Kidney glomerular epithelial cell (primary cell): ENCODE data around the gene FASTKD1.
"Not testable (repeated sequence)": the region's sequence is repeated elsewhere in the genome, so short reads cannot be mapped to it uniquely, and the experiment has no call there.

Experiments used
- DNase-seq: peaks from one replicate; lab custom pipeline; 2025; lab: John Stamatoyannopoulos, UW

The FASTKD1 gene, protein sequence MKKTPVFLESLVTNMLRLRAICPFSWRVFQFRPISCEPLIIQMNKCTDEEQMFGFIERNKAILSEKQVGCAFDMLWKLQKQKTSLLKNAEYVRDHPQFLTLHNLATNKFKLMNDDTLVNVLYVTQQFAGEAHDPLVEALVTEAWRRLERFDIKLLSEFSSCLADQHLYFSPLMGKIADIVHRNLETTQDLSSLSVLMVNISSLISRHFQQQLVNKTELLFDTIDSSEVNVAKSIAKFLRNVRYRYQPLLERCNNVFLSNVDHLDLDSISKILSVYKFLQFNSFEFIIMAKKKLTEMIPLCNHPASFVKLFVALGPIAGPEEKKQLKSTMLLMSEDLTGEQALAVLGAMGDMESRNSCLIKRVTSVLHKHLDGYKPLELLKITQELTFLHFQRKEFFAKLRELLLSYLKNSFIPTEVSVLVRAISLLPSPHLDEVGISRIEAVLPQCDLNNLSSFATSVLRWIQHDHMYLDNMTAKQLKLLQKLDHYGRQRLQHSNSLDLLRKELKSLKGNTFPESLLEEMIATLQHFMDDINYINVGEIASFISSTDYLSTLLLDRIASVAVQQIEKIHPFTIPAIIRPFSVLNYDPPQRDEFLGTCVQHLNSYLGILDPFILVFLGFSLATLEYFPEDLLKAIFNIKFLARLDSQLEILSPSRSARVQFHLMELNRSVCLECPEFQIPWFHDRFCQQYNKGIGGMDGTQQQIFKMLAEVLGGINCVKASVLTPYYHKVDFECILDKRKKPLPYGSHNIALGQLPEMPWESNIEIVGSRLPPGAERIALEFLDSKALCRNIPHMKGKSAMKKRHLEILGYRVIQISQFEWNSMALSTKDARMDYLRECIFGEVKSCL

DNA sequence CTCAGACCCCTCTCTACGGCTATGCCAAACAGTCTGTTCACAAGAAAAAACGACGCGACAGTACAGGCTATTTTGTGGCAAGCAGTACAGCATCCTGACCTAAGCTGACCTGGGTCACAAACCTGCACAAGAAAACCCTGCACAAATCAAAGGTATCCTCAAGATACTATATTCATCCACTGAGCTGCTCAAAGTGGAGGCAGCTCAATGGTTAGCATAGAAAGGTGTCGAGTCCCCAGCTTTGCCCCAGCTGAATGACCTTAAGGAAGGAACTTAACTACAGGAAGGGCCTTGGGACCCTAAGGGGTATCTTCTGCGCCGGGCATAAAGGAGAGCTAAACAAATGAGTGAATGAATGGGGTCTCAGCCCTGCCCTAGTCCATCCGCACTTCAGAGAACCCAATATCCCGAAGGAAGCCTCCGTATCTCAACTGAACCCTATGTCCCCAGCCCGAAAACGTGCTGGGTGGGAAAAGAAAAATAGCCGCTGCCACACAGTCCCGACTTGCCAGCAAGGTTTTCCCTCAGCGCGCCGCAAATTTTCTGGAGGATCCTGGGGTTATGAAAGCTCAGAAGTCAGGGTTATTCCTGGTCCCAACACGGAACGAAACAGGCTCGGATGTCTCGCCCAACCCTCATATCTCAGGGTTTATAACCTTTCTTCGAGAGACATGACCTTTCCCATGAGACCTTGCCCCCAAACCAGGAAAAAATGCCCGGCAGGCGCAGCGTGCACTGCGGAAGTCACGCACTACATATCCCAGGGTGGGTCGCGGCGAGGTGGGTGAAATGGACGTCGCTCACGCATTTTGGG is at the start of gene FASTKD1:
TSS of gene FASTKD1 (minus strand) at position 706 of the 814 bp plus-strand sequence. CDS start 1,836 bp downstream, outside the sequence.
- DNase-seq = peak; percentile 91

DNA sequence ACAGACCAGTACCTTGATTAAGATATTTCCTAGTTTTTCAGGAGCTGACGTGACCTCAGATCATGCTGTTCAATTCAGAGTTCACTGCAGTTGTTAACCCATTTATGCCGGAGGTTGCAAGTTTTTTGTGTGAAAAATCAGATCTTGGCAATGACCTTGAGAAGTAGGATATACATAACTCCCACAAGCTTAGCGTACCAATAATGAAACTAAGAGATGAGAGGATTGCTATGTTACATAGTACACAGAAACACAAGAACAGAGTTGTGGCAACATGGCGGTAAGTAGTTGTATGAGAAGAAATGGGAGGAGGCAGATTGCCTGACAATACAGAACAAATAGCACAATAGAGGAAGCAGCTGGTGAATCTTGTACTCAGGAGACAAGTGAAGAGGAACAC is 49.6 kb upstream of the FASTKD1 start:
- no peak for DNase-seq

- DNase-seq = no peak
Measured at GRCh38 chr2:169620509-169620908, 46.8 kb upstream of the FASTKD1 start.

- no peak for DNase-seq
Measured at GRCh38 chr2:169619946-169620345, 46.3 kb upstream of the FASTKD1 start.

DNA sequence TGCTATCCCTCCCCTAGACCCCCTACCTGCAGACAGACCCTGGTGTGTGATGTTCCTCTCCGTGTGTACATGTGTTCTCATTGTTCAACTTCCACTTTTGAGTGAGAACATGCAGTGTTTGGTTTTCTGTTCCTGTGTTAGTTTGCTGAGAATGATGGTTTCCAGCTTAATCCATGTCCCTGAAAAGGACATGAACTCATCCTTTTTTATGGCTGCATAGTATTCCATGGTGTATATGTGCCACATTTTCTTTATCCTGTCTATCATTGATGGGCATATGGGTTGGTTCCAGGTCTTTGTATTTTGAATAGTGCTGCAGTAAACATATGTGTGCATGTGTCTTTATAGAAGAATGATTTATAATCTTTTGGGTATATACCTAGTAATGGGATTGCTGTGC is 42.3 kb upstream of the FASTKD1 start:
- not testable (repeated sequence) for DNase-seq

DNA sequence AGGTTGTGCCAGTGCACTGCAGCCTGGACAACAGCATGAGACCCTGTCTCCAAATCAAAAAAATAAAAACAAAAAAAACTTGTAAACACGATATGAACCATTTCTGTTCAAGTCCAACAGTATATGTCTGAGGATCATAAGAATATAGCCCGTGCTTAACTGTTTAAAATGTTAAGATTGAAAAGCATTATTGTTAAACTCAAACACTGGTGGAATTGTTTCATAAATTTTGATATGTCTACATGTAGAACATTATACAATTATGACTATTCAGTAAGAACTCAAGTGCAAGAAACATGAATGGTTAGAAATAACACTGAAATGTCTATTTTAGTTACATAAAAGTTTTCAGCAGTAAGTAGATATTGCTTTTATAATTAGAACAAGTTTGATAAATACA is 40.2 kb upstream of the FASTKD1 start:
- DNase-seq = no peak

- DNase-seq = no peak
Measured at GRCh38 chr2:169609264-169609663, 35.6 kb upstream of the FASTKD1 start.

DNA sequence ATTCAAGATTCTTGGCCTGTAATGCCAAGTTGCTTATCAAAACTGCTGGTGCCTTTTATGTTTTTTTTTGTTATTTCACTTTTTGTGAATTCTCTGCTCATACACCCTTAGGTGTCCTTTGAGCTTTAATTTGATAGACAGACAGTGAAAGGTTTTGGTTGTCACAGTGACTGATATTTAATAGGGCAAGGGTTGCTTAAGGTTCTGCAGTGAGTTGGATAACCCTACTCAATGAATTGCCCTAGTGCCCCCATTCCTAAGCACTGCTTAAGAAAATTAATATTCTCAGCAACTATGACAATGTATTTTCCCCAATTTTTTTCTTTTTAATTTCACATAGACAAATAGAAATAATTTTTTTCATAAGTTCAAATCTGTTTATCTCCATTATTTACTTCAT is 25.9 kb upstream of the FASTKD1 start:
- DNase-seq = no peak

GRCh38 chr2:169598982-169599381 is 25.3 kb upstream of the FASTKD1 start:
- DNase-seq = no peak

DNA sequence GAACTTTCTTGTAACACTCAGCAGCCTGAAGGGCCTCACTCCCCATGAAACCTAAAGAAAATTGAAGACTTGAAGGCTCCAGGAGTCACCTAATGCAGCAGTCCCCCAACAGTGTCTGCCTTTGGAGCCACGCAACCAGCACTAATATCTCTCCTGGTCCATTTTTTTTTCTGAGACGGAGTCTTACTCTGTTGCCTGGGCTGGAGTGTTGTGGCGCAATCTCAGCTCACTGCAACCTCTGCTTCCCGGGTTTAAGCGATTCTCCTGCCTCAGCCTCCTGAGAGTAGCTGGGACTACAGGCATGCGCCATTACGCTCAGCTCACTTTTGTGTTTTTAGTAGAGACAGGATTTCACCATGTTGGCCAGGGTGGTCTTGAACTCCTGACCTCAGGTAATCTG is 22.9 kb upstream of the FASTKD1 start:
- not testable (repeated sequence) for DNase-seq

DNA sequence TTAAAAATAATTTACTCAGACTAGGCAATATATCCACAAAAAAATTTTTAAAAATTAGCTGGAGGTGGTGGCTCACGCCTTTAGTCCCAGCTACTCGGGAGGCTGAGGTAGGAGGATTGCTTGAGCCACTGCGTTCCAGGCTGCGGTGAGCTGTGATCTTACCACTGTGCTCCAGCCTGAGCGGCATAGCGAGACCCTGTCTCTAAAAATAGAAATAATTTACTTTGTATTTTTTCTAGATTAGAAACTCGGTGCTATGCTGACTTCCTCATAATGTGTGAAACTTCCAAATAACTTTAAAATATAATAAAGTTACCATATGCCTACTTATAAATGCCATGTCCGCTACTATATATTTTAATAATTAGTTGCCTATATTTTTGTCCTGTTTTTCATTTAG is 17.1 kb upstream of the FASTKD1 start:
- DNase-seq = no peak

GRCh38 chr2:169585673-169586072 is 12.0 kb upstream of the FASTKD1 start:
- DNase-seq = no peak

DNA sequence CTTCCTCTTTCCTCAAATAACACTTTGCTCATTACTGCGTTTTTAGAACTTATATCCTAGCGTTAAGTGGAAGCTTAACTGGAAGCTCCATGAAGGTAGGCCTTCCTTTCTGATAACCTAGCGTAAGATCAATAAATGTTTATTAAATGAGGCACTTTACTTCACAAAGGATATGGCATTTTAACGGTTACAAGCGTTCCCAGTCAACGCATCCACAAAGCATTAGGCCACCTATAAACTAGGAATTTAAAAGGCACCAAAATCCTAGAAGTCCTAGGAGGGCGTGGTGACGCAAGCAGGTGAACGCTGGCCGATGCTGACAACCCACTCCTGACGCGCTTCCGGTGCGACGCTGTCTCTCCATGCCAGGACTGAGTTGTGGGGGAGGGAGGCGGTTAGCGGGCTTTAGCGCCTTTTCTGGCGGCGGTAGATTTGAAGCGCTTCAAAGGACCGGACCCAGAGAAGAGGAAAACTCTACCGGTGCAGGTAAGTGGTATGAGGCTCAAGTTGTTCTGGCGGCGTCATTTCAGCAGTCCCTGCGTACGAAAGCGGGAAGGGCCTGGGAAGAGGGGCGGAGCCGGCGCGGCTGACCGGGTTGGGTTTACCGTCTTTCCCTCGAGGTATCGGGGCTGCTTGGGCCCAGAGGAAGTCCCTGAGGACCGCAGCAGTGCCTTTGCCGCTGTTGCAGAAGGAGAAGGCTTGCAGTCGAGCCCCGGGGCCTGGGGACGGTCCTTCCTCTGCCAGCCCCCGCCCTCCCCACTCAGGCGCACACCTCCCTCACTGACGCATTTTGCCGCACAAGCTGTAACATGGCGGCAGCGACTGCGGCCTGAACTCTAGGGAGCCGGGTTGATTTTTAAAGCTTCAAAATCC is 10.6 kb upstream of the FASTKD1 start, which contains the start of gene PPIG:
TSS of gene PPIG (plus strand) at position 347 of the 873 bp plus-strand sequence. CDS start 19,691 bp downstream, outside the sequence.
- peak; percentile 83 for DNase-seq

DNA sequence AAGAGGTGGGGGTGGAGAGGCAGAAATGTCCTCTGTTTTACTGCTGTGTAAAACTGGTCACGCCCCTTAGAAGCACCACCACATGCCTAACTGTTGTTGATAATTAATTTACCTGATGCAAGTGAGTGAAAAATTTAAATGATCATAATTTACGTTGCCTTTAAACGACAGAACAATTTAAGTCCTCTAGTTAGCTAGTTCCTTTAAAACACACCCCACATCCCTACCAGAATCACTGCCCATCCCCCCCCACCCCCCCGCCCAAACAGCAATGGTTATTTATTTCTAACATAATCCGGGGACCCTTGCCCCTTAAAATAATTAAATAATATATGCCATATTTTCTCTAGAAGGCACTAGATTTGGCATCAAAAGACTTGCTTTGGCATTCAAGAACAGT is 9.9 kb upstream of the FASTKD1 start:
- DNase-seq = no peak

GRCh38 chr2:169582552-169583266 is 9.0 kb upstream of the FASTKD1 start:
- DNase-seq = not testable (repeated sequence)

- DNase-seq = no peak
Measured at GRCh38 chr2:169579044-169579443, 5.4 kb upstream of the FASTKD1 start.

DNA sequence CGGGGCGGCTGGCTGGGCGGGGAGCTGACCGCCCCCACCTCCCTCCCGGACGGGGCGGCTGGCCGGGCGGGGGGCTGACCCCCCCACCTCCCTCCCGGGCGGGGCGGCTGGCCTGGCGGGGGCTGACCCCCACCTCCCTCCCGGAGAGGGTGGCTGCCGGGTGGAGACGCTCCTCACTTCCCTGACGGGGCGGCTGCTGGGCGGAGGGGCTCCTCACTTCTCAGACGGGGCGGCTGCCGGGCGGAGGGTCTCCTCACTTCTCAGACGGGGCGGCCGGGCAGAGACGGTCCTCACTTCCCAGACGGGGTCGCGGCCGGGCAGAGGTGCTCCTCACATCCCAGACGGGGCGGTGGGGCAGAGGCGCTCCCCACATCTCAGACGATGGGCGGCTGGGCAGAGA is 1.6 kb upstream of the FASTKD1 start:
- not testable (repeated sequence) for DNase-seq

GRCh38 chr2:169574539-169574938 is 874 bp upstream of the FASTKD1 start:
- not testable (repeated sequence) for DNase-seq

DNA sequence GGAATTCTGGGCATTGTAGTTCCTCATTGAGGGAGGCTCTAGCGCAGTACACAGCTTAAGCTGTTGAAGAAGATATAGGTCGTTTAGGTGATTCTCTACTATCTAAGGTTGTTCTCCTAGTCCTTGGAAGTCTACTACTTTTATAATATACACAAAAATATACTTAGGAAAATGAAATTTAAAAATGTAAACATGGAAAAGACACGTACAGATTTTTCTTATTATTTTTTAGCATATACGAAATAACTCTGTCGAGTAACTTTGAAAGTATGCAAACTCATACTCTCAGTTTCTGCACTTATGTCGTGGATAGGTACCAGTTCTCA is 272 bp upstream of the FASTKD1 start:
- DNase-seq = no peak

DNA sequence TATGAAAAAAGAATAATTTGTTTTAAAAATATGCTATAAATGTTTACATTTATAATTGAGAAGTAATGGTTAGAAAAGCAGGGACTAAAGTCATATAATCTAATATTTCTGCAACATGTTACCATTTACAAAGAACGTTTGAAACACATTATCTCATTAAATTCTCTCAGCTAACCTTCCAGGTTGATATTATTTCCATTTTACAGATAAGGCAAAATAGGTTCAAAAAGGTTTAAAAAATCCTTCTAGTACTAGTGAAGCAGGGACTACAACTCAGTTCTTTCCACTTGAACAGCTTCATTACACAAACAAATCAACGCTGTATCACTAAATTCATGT is 875 bp downstream of the FASTKD1 start:
- no peak for DNase-seq

DNA sequence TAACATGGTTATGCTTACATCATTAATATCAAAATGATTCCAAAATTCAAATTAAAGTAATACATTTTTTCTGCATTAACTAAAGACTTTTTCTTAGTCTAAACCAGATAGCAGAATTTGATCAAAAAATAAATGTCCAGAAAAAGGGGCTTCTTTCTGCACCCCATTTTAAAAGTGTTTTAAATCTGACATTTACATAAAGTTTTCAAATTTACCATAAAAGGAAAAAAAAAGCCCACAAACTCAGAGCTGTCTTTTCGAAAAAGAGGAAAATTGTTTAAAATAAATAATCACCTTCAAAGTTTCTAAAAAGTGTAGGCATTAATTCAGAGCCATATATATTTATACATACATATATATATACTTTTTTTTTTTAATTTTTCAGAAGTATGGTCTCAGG is 1.5 kb downstream of the FASTKD1 start:
- DNase-seq = no peak
